Anterior cingulate cortex (tissue), 58 donors: Measurements from ENCODE around the gene NR2F1-AS1.

ENCODE experiments used
- DNase-seq, 58 donors: peaks; one replicate each; lab custom pipeline; 2025; lab: John Stamatoyannopoulos, UW

NR2F1-AS1 gene

DNA sequence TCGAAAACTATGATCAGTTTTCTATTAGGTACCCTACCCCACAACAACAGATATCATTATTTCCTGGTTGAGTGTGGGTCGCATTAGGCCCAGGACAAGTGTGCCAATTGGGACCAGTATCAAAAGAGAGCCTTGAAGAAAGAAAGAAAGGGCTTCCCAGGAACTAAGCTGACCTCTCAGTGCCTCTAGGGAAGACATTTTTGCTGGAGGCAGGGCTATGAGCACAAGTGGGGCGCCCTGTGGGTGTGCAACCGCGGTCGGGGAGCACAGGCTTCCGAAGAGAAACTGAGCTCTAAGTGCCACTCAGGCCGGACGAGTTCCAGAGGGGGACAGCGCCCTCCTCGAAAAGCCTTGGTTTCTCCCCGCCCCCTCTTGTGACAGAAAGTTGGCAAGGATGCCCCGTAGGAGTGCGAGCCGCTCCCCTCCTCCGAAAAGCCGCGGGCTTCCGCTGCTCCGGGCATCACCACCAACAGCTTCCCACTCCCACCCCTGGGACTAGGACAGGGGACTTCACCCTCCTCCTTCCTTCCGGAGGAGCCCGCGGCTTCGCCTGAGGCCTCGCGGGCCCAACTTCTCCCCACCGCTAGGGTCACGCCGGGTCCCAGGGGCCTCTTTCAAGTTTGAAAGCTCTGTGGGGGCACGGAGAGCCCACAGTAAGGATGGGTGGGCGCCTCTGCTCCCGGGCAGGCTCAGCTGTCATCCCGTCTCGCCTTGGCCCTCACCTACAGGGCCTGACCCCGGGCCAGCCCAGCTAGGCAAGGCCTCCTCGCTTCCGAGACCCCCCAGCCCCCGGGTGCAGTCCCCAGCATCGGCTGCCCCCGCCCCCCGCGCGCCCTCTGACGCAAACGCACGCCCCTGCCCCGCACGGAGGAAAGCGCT is 2.0 kb downstream of the NR2F1-AS1 start:
- DNase-seq: peak in 42 of 58 donors; percentile 25 to 84 (median 54)

DNA sequence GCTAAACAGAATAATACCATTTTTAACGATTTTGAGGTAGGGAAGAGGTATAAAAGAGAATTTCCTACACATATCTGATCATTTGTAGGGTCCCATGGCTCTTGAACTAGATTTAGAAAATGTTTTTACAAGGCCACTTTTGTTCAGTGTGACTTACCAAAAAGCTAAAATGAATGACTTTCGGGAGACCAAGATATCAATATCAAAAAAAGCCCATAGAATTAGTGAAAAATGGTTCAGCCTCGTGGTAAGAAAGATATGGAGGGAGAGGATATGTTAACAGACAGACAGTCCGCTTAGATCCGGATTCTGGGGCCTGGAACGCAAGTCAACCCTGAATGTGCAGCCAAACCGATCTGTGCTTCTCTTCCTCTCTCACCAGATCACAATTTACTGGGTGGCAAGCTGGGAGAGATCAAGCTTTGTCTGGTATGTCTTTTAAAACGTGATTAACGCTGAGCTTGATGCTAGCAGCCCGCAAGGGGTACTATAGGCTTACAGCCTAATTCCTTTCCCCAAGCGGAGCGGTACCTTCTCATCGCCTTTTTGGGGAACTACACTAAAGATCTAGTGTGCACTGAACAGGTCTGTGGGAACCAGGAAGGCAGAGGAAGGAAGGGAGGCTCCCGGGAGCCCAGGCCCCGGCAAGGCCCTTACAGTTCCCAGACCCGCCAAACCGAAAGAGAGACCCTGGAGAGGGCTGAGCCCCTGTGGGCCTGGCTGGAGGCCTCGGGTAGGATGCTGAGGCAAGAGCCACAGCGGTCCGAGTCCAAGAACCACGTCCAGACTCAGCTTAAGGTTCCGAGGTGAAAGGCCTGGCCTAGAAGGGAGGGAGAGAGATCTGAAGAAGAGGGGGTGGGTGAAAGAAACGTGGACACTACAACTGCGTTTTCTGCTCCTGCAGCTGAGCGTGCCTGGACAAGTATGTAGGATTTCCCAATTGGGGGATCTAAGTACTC is 2.9 kb downstream of the NR2F1-AS1 start:
- DNase-seq: no peak

DNA sequence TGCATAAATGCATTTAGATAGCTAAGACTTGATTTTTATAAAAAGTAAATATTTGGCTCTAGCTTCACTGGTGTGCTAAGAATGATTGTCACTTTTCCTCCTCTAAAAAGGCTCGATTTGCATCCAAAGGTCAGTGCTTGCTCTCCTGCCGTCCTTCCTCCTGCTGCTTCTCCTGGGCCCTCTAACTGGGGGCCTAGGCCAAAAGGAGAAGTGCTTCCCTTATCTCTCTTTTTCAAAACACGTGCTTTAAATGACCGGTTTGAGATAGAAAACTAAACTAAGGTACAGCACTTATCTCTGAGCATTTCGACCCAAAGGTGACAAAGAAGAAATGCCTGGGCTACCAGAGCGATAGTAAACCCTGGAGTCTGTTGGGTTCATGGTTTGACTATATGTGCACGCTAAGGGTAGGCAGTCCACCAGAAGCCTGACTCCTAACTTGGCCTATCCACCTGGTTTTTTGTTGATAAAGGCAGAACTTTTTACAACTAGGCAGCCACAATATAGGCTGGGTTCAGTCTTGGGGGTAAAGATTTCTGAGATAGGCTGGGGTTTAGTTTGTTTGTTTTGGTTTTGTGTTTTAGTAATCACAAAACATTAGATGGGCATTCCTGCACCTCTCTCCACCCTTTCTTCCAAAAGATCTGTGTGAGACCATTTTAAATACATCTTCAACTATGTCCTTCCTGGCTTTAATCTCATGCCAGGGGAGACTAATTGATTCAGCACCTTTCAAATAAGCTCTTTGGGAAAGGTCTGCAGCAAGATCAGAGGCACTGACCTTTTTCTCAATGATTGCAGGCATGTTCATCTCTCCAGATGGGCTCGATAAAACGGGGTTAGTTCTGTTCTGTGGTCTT is 3.8 kb downstream of the NR2F1-AS1 start:
- DNase-seq: no peak

DNA sequence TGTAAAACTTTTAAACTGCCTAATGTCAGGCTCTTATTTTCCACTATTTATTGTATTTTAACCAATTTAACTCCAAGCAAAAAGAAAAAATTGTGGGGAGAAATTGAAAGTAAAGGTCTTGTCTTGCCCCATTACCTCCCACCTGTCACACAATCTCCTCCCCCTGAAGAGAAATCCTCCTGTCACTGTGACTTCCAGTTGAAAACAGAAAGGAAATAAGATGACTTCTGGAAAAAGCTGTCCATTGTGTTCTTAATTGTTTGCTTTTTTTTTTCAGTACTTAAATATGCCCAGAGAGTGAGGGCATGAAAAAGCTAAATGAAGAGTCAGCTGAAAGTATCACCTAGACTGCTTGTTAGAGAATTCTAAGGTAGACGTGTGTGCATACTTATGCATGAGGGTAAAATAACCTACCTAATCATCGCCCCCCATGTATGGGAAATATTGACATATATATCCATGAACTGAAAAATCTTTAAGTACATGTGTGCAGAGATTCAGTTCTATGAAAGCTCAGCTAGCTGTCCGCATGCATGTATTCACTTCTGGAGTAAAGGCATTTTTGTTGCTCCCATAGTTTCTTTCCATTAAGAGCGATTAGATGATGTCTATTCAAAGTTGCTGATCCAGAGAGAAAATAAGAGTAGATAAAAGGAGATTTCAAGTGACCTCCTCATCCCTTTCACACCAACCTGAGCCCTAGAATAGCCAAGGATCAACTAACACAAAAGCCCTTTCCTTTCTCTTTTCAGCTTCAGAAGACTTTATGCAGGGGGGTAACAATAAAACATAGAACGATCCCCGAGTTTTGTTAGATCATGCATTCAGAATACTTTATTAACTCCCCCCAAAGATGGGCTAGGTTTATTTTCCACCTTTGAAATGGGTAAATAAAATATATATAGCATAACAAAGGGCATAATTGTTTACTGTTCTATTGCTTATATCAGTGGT is 5.3 kb downstream of the NR2F1-AS1 start:
- no peak for DNase-seq

DNA sequence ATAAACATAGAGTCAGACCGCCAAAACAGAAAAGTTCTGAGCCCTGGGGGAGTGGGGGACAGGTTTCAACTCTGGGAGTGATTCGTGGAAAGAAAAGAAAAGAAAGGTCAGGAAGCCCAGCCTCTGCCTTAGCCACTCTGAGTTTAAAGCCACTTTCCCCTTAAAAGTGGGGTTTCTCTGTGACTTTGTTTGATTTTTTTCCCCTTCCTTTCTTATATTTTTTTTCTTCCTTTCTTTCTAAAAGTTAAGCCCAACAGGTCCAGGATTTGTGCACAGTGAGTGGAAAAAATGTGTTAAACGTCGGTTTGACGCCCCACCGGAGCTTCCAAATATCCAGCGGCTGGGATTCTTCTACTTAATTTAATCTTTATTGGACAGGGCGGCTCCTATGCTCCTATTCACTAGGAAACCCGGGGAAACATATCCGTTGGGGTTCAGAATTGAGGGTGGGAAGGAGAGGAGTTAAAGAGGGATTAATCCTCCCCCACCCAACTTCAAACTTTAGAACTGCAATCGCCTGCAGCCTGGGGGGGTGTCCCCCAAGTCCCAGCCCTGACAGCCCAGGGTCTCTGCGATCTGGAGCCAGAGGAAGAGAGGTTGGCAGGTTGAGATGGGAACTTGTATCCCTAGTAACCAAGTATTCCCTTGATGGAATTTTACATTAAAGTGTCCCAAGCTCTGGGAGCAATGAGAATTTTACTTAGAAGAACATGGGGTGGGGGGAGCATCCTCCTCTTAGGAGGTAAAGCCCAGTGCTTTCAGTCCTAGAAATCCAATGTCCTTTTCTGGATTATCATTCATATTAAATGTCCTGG is 6.3 kb downstream of the NR2F1-AS1 start:
- no peak for DNase-seq

DNA sequence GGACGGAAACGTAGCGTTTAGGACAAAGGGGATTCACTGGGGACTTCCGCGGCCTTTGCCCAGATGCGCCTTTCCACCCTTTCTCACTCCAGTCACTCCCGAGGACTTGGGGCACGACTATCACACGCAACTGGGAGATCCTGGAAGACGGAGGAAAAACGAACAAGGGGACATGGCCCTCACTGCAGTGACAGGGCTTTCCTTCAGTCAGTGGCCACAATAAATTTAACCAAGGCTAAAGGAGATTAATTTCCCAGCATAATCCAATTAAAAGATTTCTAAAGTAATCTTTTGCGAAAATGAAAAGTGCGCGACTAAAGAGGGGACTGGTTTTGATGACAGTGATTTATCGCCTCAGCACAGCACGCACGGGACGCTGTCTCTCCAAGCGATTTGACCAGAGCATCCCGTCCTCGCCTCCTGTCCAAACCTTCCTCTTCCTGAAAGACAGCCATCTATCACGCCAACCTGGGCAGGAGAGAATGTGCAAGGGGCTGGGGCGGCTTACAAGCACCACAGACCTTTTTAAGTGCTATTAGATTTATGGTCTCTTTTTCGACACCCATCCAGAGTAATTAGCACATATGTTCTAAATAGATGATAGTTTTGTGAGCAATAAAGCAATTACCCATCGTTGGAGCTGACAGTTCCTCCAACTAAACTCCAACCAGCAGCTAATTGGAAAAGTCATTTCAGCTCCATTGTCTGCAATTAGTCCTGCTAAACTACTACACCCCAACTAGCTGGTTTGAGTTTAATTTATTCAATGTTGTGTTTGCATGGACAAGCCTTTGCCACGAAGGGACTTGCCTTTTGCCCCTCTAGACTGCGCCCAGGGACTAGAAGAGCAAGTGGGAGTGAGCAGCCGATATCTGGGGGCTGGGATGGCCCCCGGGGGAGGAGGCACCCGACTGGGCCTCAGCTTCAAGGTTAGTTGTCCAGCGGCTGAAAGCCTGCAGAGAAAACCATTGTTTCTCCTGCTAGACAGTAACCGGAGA is 7.4 kb downstream of the NR2F1-AS1 start:
- no peak for DNase-seq

DNA sequence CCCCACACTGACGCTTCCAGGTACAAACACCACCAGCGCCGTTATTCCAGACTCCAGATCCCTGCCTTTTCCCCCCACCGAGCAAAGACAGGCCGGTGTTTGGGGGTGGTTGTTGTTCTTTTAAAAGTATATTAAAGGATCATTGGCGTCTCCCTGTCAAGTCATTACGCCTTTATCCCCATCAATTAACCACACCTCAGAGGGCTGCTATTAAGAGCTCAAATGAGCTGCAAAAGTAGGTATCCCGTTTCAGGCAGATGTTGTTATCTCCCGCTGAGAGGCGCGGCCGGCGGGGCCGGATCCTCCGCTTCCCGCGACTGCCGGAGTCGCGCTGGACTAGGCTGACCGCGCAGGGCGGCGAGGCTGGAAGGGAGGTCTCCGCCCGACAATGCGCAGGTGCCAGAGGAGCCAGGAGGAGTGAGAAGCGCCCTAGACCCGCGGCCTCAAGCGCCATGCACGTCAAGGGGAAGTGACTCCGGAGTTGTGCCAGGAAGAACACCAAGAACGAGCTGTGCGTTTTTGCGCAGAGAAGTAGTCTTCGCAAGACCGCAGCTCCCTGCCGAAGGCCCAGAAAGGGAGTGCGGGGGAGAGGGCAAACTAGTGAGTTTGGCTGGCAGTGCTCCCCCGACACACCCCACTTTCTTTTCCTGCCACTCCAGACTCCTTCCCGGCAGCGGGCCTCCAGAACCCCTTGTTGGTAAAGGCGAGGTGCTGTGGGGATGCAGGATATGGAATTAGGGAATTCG is 8.2 kb downstream of the NR2F1-AS1 start:
- peak in 1 of 58 donors; percentile 35 for DNase-seq

DNA sequence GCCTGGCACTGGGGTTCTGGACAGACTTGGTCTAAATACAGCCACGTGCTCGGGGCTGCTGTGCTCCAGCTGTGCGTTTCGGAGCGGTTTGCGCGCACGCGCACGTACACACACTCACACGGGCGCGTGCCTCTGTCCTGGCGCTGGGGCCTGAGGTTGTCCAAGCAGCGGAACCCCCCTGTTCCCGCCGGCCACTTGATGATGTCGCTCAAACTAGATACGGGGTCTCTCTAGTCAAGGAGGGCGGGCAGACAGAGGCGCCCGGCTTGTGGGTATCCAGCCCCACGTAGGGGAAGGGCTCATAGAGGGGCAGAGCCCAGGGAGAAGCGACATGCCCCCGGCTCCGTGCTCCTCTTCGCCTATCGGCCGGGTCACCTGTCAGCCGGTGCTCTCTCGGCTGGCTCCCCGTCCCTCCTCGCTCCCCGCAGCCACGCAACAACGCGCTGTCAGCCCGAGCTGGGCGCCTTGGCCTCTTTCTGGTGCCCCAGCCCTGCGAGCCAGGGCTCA is 8.9 kb downstream of the NR2F1-AS1 start:
- DNase-seq: no peak

DNA sequence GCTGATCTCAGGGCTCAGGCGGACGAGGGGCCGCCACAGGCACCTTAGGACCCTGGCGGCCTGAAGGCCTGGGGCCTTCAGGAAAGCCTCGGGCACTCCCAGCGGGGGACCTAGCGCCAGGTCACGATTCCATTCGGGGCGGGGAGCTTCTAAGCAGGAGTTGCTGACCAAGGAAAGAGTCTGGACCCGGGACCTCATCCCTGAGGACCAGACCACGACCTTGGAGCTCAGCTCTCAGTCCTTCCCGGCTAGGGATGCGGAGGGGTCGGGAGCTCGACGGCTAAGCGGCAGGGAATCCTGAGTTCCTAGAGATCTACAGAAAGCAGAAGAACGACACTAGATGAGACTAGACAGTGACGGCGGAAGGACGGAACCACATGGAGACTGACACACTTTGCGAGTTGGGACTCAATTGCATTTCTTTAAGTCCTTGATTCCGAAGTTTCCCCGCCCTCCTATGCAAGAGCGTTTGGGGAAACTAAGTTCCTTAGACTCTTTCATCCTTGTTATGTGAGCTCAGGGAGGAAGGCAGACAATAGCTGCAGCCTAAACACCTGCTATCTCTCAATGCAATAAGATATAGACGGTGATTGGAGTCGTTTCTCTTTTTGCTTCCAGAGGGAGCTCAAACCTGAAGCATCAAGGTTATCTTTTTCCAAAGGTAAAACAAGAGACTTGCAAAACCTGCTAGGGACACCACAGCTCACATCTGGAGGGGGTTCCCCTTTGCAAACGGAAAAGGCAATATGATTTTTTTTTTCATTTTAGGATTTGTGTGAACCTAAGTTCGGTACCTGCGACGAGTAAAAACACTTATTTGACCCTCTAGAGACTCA is 9.7 kb downstream of the NR2F1-AS1 start:
- no peak for DNase-seq

DNA sequence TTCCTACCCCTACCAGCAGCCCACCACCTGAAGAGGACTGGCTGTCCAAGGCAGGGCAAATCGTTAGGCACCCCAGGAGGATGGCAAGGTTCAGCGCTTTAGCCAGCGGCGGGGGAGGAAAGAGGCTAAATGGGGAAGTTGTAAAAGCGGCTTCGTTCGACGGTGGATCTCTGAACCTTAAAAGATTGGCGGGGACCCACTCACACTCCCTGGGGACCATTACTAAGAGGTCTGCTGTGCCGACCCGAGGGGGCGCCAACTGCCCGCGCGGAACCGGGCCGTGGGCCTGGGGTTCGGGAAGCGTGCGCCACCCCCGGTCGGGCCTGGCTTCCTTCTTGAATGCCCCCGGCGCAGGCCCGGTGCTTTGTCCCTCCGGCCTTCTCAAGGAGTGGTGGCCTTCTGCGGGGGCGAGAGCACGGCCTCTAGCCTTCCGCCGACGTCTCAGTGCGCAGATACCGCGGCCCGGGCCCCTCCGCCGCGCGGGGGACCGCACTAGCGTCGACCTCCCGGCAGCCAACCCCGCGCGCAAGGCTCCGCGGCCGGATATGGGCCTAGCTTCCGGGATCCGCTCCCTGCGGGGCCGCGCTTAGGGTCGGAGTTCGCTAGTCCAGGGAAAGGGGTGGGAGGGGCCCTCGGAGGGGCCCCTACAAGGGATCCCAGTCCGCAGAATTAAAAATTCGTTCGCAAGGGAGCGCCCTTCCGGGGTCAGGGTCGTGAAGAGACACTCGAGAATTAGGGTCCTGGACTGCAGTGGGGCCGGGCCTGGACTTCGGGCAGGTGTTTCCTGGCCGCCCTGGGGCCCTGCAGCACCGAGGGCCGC is 10.5 kb downstream of the NR2F1-AS1 start:
- no peak for DNase-seq

DNA sequence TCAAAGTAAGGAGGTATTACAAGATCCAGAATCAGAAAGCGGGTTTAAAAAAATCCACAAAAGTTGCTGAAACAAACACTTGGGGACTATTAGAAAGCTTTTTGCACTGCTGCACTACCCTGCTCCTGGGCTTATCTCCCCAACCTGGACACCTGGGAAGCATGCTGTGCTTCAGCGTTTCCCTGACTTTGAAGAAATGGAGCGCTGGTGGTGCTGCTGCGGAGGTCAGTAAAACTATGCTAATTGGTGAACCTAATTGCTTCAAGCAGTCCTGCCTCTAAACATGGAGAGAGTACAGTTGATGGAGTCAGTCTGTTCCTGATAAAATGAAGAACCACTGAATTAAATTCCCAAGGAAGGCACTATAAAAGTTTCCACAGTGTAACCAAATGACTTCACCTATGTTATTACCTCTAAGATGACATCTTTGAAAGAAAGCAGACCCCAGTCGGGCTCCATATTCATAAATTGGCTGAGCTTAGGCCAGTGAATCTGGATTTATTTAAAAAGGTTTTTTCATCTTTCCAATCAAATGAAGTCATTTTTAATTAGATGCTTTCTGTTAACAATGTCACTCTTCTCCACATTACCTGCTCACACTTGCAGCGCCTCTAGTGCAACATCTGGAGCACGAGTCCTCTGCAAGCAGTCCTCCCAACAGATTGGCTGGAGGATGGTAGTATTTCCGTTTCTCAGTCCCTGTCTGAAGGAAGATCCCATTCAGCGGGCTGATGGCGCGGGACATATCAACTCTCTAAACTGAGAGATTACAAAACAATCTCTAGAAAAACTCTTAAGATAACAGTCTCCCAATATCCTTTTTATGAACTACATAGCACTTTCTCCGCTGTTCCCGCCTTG is 11.5 kb downstream of the NR2F1-AS1 start:
- DNase-seq: no peak

DNA sequence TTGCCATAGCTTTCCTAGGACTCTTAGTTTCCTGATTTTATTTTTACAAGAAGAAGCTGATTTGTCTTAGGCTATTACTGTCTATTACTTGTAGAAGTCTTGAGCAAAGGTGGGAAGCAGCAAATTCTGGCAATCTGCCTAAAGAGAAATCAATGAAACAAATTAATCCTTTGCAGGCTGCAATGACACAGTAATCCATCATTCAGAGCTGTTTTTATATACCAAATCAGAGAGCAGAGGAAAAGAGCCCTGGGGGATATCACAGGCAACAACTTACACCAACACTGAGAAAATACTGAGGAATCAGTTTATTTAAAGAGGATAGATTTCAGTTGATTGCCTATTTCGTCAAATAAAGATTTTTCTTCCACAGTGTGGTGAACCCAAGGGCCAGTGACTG is 13.6 kb downstream of the NR2F1-AS1 start:
- no peak for DNase-seq

DNA sequence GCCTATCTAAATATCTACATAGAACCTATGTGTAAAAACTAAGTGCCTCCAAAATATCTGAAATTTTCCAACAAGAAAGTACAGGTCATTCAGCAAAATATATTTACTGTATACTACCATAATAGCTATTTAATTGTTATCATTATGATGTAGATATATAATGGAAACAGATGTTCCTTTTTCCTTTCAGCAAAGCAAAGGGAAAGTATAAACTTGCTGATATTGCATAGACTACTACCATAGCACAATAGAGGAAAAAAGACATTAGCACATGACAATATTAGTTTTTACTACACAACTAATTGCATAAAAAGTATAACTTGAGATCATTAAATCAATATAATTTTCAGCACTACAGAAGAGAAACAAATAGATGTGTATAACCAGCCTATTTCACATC is 14.9 kb downstream of the NR2F1-AS1 start:
- no peak for DNase-seq
